ENCODE data around the gene COG3. TPM values are rescaled to one million over a fixed set of nuclear protein-coding genes. Genes with fewer than 3 reads are reported as not detected.

The COG3 gene
- total and polyA plus RNA-seq, 2 experiments from 2014 or later, result 26.2 to 82.9 TPM

DNA sequence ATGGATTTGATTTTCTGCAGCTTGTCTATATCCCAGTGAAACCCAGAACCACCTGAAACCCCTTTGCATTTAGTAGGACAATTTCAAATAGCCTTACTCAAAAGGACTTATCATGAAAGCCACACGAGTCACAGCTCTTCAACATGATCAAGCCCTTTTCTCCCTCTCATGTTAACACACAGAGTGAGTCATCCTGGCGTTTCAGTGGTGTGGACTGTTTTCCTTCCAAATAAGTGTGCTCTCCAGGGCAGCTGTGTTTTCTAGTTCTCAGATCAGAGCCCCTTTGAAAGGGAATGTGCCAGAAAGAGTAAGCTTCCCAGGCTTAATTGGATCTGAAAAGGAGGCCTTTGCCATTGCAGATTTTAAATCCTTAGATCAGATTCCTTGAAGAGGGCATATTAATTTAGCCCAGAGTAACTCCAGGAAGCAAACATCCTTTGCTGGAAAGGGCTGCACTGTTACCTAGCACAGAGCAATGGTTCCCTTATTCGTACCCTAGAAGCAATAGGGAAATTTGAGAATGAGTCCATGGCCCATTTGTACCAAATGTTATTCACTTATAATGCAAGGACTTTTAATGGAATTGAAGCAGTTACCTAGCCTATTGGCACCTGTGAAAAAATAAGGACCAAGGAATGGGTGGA is 99.5 kb downstream of the COG3 start:
- Histone ChIP-seq H3K9me3 (ENCODE audit: low read depth) (no peaks in the 10 kb centered on the region), H3K4me3 (no peak overlapping the region), H3K4me1 (ENCODE audit: low read depth) (peaks cover 18% of the 10 kb centered on the region), H3K27ac (no peak overlapping the region), H3K36me3 (no peaks in the 10 kb centered on the region), H3K27me3 (no peaks in the 10 kb centered on the region)
- peak; percentile 39 to 57 for DNase-seq (ENCODE audit: low read depth in 1 of 2, low spot score in 1 of 2)
- TF ChIP-seq, protein P1, sequence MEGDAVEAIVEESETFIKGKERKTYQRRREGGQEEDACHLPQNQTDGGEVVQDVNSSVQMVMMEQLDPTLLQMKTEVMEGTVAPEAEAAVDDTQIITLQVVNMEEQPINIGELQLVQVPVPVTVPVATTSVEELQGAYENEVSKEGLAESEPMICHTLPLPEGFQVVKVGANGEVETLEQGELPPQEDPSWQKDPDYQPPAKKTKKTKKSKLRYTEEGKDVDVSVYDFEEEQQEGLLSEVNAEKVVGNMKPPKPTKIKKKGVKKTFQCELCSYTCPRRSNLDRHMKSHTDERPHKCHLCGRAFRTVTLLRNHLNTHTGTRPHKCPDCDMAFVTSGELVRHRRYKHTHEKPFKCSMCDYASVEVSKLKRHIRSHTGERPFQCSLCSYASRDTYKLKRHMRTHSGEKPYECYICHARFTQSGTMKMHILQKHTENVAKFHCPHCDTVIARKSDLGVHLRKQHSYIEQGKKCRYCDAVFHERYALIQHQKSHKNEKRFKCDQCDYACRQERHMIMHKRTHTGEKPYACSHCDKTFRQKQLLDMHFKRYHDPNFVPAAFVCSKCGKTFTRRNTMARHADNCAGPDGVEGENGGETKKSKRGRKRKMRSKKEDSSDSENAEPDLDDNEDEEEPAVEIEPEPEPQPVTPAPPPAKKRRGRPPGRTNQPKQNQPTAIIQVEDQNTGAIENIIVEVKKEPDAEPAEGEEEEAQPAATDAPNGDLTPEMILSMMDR (IDR thresholded peaks at IDR 0.05; ENCODE audit: low read depth, low read length), result no peak

DNA sequence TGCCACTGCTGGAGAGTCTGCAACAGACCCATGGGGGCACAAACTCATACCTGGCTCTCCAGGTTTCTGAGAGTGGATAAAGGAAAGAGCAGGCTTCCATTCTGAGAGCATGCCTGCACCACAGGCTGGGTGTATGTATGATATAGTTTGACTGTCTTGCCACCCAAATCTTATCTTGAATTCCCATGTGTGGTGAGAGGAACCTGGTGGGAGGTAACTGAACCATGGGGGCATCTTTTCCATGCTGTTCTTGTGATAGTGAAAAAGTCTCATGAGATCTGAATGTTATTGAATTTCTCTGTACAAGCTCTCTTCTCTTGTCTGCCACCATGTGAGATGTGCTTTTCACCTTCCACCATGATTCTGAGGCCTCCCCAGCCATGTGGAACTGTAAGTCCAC is 100.6 kb downstream of the COG3 start:
- TF ChIP-seq, protein P1 (IDR thresholded peaks at IDR 0.05; ENCODE audit: low read depth, low read length), result no peak
- DNase-seq (ENCODE audit: low read depth in 1 of 2, low spot score in 1 of 2), result no peak
- Histone ChIP-seq H3K4me3 (no peak overlapping the region), H3K36me3 (no peaks in the 10 kb centered on the region), H3K27ac (no peak overlapping the region), H3K4me1 (ENCODE audit: low read depth) (peaks cover 18% of the 10 kb centered on the region), H3K9me3 (ENCODE audit: low read depth) (no peaks in the 10 kb centered on the region), H3K27me3 (no peaks in the 10 kb centered on the region)

GRCh38 chr13:45575146-45575829 is 110.5 kb downstream of the COG3 start:
- H3K9me3 ChIP-seq (ENCODE audit: low read depth), result no peaks in the 10 kb centered on the region
- peaks cover 19% of the 10 kb centered on the region for H3K27me3 ChIP-seq
- TF ChIP-seq, protein P1 (IDR thresholded peaks at IDR 0.05; ENCODE audit: low read depth, low read length), result no peak
- H3K4me3 ChIP-seq, result no peak overlapping the region
- no peak overlapping the region for H3K27ac ChIP-seq
- no peak for DNase-seq (ENCODE audit: low read depth in 1 of 2, low spot score in 1 of 2)
- H3K4me1 ChIP-seq (ENCODE audit: low read depth), result no peaks in the 10 kb centered on the region
- no peaks in the 10 kb centered on the region for H3K36me3 ChIP-seq

DNA sequence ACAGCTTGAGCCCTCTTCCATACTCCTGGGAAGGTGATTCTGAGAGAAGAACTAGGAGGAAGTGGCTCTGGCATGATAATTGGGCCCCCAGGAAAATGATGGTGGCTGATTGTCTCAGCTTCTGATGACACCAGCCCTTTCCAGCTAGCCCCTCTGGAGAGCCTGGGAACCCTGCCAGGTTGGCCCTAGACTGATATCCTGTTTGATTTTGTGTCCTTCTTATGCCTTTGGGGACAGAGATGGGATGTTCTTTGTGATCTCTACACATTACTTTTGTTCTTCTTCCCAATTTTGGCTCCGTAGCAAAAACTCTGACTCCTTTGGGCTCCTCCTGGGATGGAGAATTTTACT is 111.1 kb downstream of the COG3 start:
- Histone ChIP-seq H3K4me1 (ENCODE audit: low read depth) (no peaks in the 10 kb centered on the region), H3K36me3 (no peaks in the 10 kb centered on the region), H3K27ac (no peak overlapping the region), H3K9me3 (ENCODE audit: low read depth) (no peaks in the 10 kb centered on the region), H3K27me3 (peaks cover 19% of the 10 kb centered on the region), H3K4me3 (no peak overlapping the region)
- TF ChIP-seq, protein P1 (IDR thresholded peaks at IDR 0.05; ENCODE audit: low read depth, low read length), result no peak
- no peak for DNase-seq (ENCODE audit: low read depth in 1 of 2, low spot score in 1 of 2)

DNA sequence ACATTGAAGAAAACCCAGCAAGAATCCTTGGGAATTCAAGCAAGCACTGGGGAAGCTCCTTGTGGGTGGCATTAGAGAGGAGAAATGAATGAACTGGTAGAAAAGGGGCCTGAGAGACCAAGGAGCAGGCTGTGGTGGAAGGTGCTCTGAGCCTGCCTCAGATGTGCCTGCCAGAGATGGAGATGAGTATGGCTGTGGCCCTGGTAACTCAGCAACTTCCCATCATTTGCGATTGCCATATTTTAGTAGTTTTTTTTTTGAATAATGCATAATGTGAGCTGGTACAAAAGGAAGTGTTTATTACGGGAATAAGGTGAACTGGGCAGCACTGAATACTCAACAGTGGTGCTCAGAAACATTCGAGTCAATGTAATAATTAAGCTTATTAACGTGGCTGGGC is 111.7 kb downstream of the COG3 start:
- no peaks in the 10 kb centered on the region for H3K4me1 ChIP-seq (ENCODE audit: low read depth)
- no peak for DNase-seq (ENCODE audit: low read depth in 1 of 2, low spot score in 1 of 2)
- H3K27me3 ChIP-seq, result peaks cover 13% of the 10 kb centered on the region
- H3K4me3 ChIP-seq, result no peak overlapping the region
- H3K27ac ChIP-seq, result no peak overlapping the region
- no peaks in the 10 kb centered on the region for H3K36me3 ChIP-seq
- no peaks in the 10 kb centered on the region for H3K9me3 ChIP-seq (ENCODE audit: low read depth)
- TF ChIP-seq, protein P1 (IDR thresholded peaks at IDR 0.05; ENCODE audit: low read depth, low read length), result no peak
